A549 (cell line): ENCODE results near the gene GLS. TPM values are rescaled to one million over a fixed set of nuclear protein-coding genes. Genes with fewer than 3 reads are reported as not detected.
A peak's percentile ranks its signal among the peaks of the same experiment; 100 is the strongest.

Source experiments
- ATAC-seq, 2 experiments: fragments of 200-7000 bp in 1 of 2; fragments of >200 bp in 1 of 2; cut with Nextera tagmentation in 1 of 2; cut with Tn5 transposase in 1 of 2; 3 replicates each; pipeline versions ENCODE4 v1.8.0 to v1.9.1; 2018 to 2020; ENCODE audit warnings: mild to moderate bottlenecking in 1 of 2, moderate library complexity in 1 of 2
- CTCF ChIA-PET: fragments of 300-600 bp; sonication (Branson Sonifier 250); formaldehyde crosslinking; extraction: SDS; loops from one replicate; lab custom pipeline; 2021; ENCODE audit warnings: antibody characterized with exemption, inconsistent platforms; lab: Yijun Ruan, JAX
- POLR2A ChIA-PET: fragments of 350-600 bp; formaldehyde crosslinking; extraction: SDS; loops from one replicate; lab custom pipeline; 2021; ENCODE audit warnings: antibody characterized with exemption, inconsistent platforms; lab: Yijun Ruan, JAX
- DNase-seq, 2 experiments: peaks; one replicate each; pipeline versions ENCODE4 v3.0.0 to v3.0.0-alpha.2; 2011 to 2016; ENCODE audit warnings: low read depth in 1 of 2, low spot score in 1 of 2
- FAIRE-seq: peaks from 2 replicates; lab custom pipeline; 2011; peaks lifted over from hg19 to GRCh38; lab: Jason Lieb, UNC
- H3K27ac ChIP-seq, 2 experiments: fragments of >200 bp; sonication (Bioruptor Twin); formaldehyde crosslinking; 3 replicates each; pipeline ENCODE4 v1.5.1; 2016 to 2017
- H3K4me1 ChIP-seq: fragments of >200 bp; sonication (Bioruptor Twin); formaldehyde crosslinking; 3 replicates; pipeline ENCODE4 v1.6.1; 2016
- H3K4me2 ChIP-seq: fragments of >200 bp; sonication (Bioruptor Twin); formaldehyde crosslinking; 3 replicates; pipeline ENCODE4 v1.6.1; 2016
- H3K4me3 ChIP-seq: fragments of >200 bp; sonication (Bioruptor Twin); formaldehyde crosslinking; 3 replicates; pipeline ENCODE4 v1.5.1; 2016
- H3K9me3 ChIP-seq: fragments of >200 bp; sonication (Bioruptor Twin); formaldehyde crosslinking; 3 replicates; pipeline ENCODE4 v1.6.1; 2016
- BHLHE40 ChIP-seq: IDR thresholded peaks from 2 replicates; pipeline ENCODE4 v1.6.1; 2012; ENCODE audit warnings: low read depth, low read length, inconsistent platforms
- CEBPB ChIP-seq, 2 experiments: fragments of >200 bp in 1 of 2; sonication (Bioruptor Twin) in 1 of 2; formaldehyde crosslinking in 1 of 2; IDR thresholded peaks; 2 replicates each; pipeline ENCODE4 v1.6.1; 2012 to 2016
- CHD2 ChIP-seq: fragments of 150-350 bp; IDR thresholded peaks from 2 replicates; pipeline ENCODE4 v1.6.1; 2014; ENCODE audit warnings: low read length; ENCODE audit not compliant: partially characterized antibody
- EP300 ChIP-seq, 2 experiments: fragments of >200 bp; sonication (Bioruptor Twin); formaldehyde crosslinking; IDR thresholded peaks; 2 replicates in 1 of 2; 3 replicates in 1 of 2; pipeline ENCODE4 v1.6.1; 2016 to 2017
- FOSL2 ChIP-seq, 2 experiments: fragments of 450-650 bp in 1 of 2; fragments of >200 bp in 1 of 2; sonication (Bioruptor Twin) in 1 of 2; formaldehyde crosslinking; IDR thresholded peaks; 2 replicates each; pipeline versions ENCODE4 v1.5.0 to v1.6.1; 2016 to 2020; ENCODE audit warnings: mild to moderate bottlenecking in 1 of 2, moderate library complexity in 1 of 2
- GATA3 ChIP-seq: IDR thresholded peaks from 2 replicates; pipeline ENCODE4 v1.6.1; 2012; ENCODE audit warnings: borderline replicate concordance
- JUN ChIP-seq, 2 experiments: fragments of >200 bp; sonication (Bioruptor Twin); formaldehyde crosslinking; IDR thresholded peaks; 2 replicates in 1 of 2; 3 replicates in 1 of 2; pipeline ENCODE4 v1.6.1; 2016 to 2017
- NFE2L2 ChIP-seq: fragments of 150-350 bp; conservative IDR thresholded peaks from 2 replicates; pipeline ENCODE4 v1.6.1; 2014; ENCODE audit warnings: low read length
- NR3C1 ChIP-seq: fragments of >200 bp; sonication (Bioruptor Twin); formaldehyde crosslinking; IDR thresholded peaks from 3 replicates; pipeline ENCODE4 v1.6.1; 2017
- POLR2A ChIP-seq: IDR thresholded peaks from 2 replicates; pipeline ENCODE4 v1.6.1; 2012; ENCODE audit warnings: mild to moderate bottlenecking, low read length
- POLR2AphosphoS2 ChIP-seq: conservative IDR thresholded peaks from 2 replicates; pipeline ENCODE4 v1.6.1; 2012; ENCODE audit warnings: low read length, improper control_type of control experiment, inconsistent platforms
- ZSCAN20 ChIP-seq: fragments of 250-450 bp; sonication (Bioruptor Pico); IDR thresholded peaks from 2 replicates; pipeline ENCODE4 v1.8.0; 2022; ENCODE audit warnings: mild to moderate bottlenecking, moderate library complexity
- WGBS: methylation state at CpG from one replicate; pipeline ENCODE4 v1.1.6; 2017; ENCODE audit errors: missing lambda C conversion rate; 5-methylcytosine and 5-hydroxymethylcytosine counted together
- polyA plus RNA-seq, 4 experiments: library from polyadenylated mRNA; depleted of rRNA in 3 of 4; stranded (reverse); fragments of >200 nt; fragmentation: RNase III in 1 of 4; extraction: RNeasy Plus Mini Kit Qiagen cat#74134 plus additional on column Dnase treatment in 1 of 4; gene quantifications; 2 replicates in 3 of 4; 3 replicates in 1 of 4; pipeline ENCODE4 v1.2.3, GENCODE V29; 2011 to 2017
- TF ChIP-seq, protein P1 (sequence below): IDR thresholded peaks from 2 replicates; pipeline ENCODE4 v1.6.1; 2012
- TF ChIP-seq, protein P2 (sequence below): fragments of 450-650 bp; IDR thresholded peaks from 2 replicates; pipeline ENCODE4 v1.6.1; 2014; ENCODE audit warnings: antibody characterized with exemption
- TF ChIP-seq, protein P3 (sequence below): fragments of 150-350 bp; IDR thresholded peaks from 2 replicates; pipeline ENCODE4 v1.6.1; 2014; ENCODE audit warnings: low read depth, mild to moderate bottlenecking, low read length
- TF ChIP-seq, protein P4 (sequence below): fragments of >200 bp; sonication (Bioruptor Twin); formaldehyde crosslinking; IDR thresholded peaks from 3 replicates; pipeline ENCODE4 v1.6.1; 2016

Gene GLS
- polyA plus RNA-seq, 2 of the 4 experiments (the other 2 are of a cell fraction) = 269 to 321 TPM

DNA sequence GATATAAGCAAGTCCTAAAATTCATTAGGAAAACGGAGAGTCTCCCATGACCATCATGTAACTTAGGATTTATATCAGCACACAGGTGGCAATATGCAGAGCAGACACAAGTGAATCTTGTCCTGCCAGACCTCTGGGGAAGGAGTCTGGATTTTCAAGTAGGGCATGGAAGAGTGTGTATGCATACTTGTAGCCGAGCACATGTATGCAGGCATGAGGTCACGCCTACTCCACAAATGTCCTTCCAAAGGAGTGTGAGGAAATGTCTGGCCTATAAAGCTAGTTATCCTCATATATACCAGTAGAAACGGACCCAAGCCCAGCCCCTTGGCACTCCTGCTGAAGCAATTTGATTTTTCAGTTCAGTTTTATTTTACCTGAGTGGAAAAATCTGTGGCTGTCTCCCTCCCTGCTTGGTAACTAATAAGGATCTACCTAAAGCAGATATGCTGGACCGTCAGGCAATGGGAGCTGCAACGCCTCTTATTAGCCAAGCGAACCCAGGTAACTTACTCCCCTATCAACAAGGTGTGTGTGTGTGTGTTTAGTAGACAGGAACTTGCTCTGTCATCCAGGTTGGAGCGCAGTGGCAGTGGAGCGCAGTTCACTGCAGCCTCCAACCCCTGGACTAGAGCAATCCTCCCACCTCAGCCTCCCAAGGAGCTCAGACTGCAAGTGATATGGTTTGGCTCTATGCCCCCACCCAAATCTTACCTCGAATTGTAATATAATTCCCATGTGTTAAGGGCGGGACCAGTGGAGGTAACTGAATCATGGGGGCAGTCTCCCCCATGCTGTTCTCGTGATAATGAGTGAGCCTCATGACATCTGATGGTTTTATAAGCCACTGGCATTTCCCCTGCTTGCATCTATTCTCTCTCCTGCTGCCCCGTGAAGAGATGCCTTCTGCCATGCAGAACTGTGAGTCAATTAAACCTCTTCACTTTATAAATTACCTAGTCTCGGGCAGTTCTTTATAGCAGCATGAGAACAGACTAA lies 130.6 kb downstream of the GLS start:
- TF ChIP-seq, protein P1, sequence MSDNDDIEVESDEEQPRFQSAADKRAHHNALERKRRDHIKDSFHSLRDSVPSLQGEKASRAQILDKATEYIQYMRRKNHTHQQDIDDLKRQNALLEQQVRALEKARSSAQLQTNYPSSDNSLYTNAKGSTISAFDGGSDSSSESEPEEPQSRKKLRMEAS = 0 out of 2 replicates have a peak, but pooled peaks have one; percentile 22
- no peak for TF ChIP-seq ZSCAN20 (CRISPR knock-in tag)
- TF ChIP-seq, all 56 proteins: peak for 1
- peak overlapping the region; percentile 96 for H3K4me2 ChIP-seq
- peak overlapping the region in 1 of 2 experiments; percentile 91; a peak in 3 of 6 replicates for H3K27ac ChIP-seq
- WGBS = 85% methylated on average over 14 of the region's 14 CpGs
- H3K4me3 ChIP-seq = no peak overlapping the region; the same call in 2 of the 3 replicates
- FAIRE-seq (no peak), ATAC-seq (no peak), DNase-seq (no peak)
- CTCF ChIA-PET = interaction anchor here (0.8 to 1.4 kb wide), 2 partner anchors 41 to 230 kb away, joined by 3 to 4 read pairs; no protein-coding TSS in a partner anchor
- peaks cover 51% of the 10 kb centered on the region for H3K4me1 ChIP-seq
- no peaks in the 10 kb centered on the region for H3K9me3 ChIP-seq
- POLR2A ChIA-PET = interaction anchor here (4.1 kb wide), 1 partner anchor 40 kb away, joined by 25 read pairs; no protein-coding TSS in a partner anchor

DNA sequence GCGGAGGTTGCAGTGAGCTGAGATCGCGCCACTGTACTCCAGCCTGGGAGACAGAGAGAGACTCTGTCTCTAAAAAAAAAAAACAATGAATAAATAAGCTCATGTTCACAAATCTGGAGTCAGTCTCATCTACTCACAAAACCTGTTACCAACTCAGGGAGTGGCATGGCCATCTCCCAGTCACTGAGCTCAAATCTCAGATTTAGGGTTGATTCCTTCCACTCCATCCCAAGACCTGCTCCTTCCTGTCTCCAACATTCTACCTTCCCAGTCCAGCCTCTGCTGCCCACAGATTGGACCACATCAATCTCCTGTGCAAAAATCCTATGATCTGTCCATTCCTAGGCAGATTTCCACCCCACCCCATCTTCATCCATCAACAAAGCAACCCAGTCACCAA lies 131.7 kb downstream of the GLS start:
- Histone ChIP-seq H3K4me3 (peak overlapping the region; percentile 82), H3K27ac (peak overlapping the region; percentile 85 to 91), H3K4me2 (peak overlapping the region; percentile 96), H3K4me1 (peaks cover 51% of the 10 kb centered on the region), H3K9me3 (no peaks in the 10 kb centered on the region)
- no peak for DNase-seq
- 100% methylated on average over 3 of the region's 3 CpGs for WGBS
- POLR2A ChIA-PET = interaction anchor here (0.6 to 4.1 kb wide), 2 partner anchors 38 to 46 kb away, joined by 3 to 25 read pairs; no protein-coding TSS in a partner anchor
- CTCF ChIA-PET = interaction anchor here (0.6 to 1.0 kb wide), 2 partner anchors 18 to 162 kb away, joined by 3 read pairs; no protein-coding TSS in a partner anchor
- TF ChIP-seq NR3C1 = no peak
- no peak for TF ChIP-seq CHD2
- no peak for TF ChIP-seq POLR2A
- TF ChIP-seq, protein P2, sequence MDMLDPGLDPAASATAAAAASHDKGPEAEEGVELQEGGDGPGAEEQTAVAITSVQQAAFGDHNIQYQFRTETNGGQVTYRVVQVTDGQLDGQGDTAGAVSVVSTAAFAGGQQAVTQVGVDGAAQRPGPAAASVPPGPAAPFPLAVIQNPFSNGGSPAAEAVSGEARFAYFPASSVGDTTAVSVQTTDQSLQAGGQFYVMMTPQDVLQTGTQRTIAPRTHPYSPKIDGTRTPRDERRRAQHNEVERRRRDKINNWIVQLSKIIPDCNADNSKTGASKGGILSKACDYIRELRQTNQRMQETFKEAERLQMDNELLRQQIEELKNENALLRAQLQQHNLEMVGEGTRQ = no peak
- no peak for TF ChIP-seq POLR2AphosphoS2
- no peak for TF ChIP-seq EP300 (IDR thresholded peaks at IDR 0.05)
- TF ChIP-seq, protein P3, sequence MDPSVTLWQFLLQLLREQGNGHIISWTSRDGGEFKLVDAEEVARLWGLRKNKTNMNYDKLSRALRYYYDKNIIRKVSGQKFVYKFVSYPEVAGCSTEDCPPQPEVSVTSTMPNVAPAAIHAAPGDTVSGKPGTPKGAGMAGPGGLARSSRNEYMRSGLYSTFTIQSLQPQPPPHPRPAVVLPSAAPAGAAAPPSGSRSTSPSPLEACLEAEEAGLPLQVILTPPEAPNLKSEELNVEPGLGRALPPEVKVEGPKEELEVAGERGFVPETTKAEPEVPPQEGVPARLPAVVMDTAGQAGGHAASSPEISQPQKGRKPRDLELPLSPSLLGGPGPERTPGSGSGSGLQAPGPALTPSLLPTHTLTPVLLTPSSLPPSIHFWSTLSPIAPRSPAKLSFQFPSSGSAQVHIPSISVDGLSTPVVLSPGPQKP = no peak
- no peak for TF ChIP-seq BHLHE40
- no peak for TF ChIP-seq FOSL2 (IDR thresholded peaks at IDR 0.05)
- no peak for TF ChIP-seq FOSL2 (CRISPR knock-in tag; IDR thresholded peaks at IDR 0.05)
- TF ChIP-seq JUN (IDR thresholded peaks at IDR 0.05) = no peak
- TF ChIP-seq GATA3 = no peak
- ATAC-seq = no peak
- FAIRE-seq = no peak

DNA sequence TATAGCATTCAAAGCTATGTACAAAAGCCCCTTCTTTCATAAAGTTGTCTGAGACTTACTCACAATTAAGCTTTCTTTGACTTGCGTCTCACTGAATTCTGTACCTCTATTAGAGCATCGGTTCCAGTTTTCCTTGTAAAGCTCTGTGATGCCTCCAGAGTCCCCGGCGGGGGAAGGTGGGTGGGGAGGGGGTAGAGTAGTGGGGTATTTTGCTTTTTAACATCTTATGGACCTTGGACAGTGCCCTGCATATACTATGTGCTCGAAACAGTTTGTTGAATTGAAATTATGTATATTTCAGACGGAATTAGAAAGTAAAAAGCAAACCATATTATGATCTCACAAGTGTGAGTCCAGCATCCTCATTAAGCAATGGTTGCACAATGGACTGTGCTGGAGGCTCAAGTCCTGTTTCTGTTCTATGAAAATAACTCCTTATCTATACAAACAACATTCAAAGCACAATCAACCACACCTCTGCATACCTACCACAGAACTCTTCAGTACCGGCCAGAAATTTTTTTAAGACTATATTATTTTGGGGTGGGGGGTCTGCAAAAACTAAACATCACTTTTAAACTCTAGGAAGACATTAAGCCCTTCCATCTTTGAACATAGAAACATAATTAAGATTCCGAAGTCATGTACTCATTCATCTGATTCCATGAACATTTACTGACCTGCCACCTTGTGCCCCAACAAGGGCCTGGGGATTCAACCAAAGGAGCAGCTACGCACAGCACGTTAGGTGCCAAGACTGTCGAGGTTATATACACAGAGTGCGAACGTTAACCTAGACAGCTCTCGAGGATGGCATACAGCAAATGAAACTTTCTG lies 132.4 kb downstream of the GLS start:
- FAIRE-seq = no peak
- ChIA-PET CTCF (interaction anchor here (1.0 to 1.1 kb wide), 2 partner anchors 17 to 163 kb away, joined by 3 read pairs; no protein-coding TSS in a partner anchor), POLR2A (interaction anchor here (0.6 to 4.1 kb wide), 3 partner anchors 10 to 47 kb away, joined by 3 to 25 read pairs (median 3); no protein-coding TSS in a partner anchor)
- peak; percentile 26 to 51; a peak in 4 of 6 replicates for ATAC-seq
- peak in 1 of 2 experiments; percentile 12 for DNase-seq
- Histone ChIP-seq H3K27ac (peak overlapping the region; percentile 85 to 91), H3K4me1 (peaks cover 51% of the 10 kb centered on the region), H3K4me3 (peak overlapping the region; percentile 82), H3K4me2 (peak overlapping the region; percentile 96), H3K9me3 (no peaks in the 10 kb centered on the region)
- TF ChIP-seq, protein P4, sequence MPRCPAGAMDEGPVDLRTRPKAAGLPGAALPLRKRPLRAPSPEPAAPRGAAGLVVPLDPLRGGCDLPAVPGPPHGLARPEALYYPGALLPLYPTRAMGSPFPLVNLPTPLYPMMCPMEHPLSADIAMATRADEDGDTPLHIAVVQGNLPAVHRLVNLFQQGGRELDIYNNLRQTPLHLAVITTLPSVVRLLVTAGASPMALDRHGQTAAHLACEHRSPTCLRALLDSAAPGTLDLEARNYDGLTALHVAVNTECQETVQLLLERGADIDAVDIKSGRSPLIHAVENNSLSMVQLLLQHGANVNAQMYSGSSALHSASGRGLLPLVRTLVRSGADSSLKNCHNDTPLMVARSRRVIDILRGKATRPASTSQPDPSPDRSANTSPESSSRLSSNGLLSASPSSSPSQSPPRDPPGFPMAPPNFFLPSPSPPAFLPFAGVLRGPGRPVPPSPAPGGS = 0 out of 3 replicates have a peak, but pooled peaks have one; percentile 28
- TF ChIP-seq CEBPB (IDR thresholded peaks at IDR 0.05) (peak; percentile 66 to 80; a peak in 3 of 4 replicates), NFE2L2 (no peak)
- 19% methylated on average over 14 of the region's 14 CpGs for WGBS
